GM18520 (cell line): ENCODE results near the gene NINJ1.
"Not testable (repeated sequence)": the region's sequence is repeated elsewhere in the genome, so short reads cannot be mapped to it uniquely, and the experiment has no call there.

ENCODE experiments used
- ATAC-seq: cut with Tn5 transposase; IDR thresholded peaks from one replicate; pipeline ENCODE4 v1.9.1; 2021; ENCODE audit not compliant: unreplicated experiment

Gene NINJ1

DNA sequence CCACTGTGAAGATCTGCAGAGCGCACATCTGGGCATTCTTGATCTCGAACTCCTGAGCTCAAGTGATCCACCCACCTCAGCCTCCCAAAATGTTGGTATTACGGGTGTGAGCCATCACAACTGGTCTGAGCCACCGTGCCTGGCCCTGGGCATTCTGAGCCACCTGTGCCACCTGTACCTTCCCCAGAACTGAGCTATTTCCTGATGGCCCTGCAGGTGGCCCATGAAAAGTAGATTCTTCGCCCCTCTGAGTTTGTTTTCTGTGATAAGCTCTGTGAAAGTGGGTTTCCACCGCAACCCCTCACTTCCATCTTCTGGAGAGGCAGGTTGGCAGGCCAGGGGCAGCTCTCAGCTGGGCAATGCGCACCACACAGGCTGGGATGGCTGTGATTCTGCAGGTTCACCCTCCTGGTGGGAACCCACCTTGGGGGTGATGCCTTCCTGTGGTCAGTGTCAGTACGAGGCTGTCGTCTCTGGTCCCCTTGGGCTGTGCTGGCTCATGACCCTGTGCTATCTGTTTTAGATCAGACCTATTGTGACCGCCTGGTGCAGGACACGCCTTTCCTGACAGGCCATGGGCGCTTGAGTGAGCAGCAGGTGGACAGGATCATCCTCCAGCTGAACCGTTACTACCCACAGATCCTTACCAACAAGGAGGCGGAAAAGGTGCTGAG is 26.8 kb downstream of the NINJ1 start:
- ATAC-seq: no peak

DNA sequence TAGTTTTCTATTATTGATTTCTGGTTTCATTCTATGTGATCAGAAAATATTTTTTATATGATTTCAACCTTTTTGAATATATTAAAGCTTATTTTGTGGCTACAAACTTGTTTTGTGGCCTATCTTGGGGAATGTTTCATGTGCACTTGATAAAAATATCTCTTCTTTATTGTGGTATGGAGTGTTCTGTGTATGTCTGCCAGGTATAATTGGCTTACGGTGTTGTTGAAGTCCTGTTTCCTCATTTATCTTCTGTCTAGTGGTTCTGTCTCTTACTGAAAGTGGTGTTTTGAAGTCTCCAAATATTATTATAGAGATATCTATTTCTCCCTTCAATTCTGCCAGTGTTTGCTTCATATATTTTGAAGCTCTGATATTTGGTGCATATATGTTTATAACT is 28.4 kb downstream of the NINJ1 start:
- ATAC-seq: no peak

DNA sequence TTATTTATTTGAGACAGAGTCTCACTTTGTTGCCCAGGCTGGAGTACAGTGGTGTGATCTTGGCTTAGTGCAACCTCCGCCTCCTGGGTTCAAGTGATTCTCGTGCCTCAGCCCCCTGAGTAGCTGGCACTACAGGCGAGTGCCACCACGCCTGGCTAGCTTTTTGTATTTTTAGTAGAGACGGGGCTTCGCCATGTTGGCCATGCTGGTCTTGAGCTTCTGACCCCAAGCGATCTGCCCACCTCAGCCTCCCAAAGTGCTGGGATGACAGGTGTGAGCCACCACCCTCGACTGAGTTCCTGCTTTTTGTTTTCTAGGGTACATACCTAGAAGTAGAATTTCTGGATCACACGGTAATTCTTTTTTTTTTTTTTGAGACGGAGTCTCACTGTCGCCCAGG is 33.0 kb downstream of the NINJ1 start:
- ATAC-seq: not testable (repeated sequence)

DNA sequence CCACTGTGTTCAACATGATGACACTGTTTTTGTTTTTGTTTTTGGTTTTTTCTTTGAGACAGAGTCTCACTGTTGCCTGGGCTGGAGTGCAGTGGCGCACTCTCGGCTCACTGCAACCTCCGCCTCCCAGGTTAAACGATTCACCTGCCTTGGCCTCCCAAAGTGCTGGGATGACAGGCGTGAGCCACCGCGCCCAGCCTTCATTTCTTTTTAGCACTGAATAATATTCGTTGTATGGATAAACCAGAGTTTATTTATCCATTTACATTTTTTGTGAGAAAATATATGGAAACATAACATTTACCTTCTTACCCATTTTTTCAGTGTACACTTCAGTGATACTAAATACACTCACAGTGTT is 33.8 kb downstream of the NINJ1 start:
- no peak for ATAC-seq

DNA sequence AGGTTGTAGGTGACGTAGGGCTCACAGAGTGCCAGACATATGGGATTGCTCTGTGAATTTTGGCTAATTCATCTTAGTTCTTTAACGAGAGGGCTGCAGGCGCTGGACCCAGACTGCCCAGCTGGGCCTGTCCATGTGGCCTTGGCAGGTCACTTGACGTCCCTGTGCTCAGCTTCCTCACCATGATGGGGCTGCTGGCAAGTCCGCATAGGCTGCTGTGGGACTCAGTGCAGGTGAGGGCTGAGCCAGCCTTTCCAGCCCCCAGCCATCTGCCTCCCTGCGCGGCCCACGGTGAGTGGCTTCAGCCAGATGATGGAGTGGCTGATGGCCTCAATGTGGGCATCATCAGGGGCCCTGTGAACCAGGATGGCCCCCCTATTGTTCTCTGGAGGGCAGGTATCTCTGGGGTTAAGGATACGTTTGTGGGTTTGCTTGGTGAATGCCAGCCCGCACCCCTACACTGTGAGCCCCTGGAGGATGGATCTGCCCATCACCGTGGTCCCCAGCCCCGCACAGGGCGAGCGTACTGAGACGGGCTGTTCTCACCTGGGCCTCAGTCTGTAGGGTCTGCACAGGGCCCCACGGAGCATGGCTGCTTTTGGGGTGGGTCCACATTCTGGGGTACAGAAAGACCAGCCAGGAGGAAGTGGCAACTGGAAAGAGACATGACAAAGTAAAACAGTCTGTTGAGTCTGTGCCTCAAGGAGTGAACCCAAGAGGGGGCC is 34.3 kb downstream of the NINJ1 start:
- ATAC-seq: no peak

DNA sequence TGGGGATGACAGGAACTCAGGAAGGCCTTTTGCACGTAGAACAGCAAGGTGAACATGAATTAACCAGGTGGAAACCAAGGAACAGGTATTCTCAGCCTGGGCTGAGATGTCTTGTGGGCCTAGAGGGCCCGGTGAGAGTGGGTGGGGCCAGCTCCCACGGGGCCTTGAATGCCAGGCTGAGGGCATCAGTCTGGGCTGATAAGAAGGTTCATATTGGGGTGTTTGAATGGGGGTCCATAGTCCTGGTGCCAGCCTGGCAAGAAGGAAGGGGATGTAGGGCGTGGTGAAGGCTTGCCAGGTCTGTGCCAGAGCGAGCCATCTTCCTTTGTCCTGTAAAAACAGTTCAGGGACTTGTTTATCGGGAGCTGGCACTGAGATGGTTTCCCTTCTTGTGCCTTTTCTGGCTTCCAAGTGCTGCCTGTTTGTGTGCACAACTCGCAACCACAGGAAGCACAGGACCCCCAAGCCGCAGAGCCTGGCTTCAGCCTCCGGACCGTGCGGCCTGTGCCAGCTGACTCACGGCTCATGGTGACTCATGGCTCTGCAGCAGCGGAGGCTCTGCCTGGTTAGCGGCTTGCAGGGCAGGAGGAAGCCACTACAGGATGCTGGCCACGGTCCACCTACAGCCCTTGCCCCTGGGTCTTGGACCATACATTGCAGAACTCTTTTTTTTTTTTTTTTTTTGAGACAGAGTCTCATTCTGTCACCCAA is 35.7 kb downstream of the NINJ1 start:
- ATAC-seq: no peak

DNA sequence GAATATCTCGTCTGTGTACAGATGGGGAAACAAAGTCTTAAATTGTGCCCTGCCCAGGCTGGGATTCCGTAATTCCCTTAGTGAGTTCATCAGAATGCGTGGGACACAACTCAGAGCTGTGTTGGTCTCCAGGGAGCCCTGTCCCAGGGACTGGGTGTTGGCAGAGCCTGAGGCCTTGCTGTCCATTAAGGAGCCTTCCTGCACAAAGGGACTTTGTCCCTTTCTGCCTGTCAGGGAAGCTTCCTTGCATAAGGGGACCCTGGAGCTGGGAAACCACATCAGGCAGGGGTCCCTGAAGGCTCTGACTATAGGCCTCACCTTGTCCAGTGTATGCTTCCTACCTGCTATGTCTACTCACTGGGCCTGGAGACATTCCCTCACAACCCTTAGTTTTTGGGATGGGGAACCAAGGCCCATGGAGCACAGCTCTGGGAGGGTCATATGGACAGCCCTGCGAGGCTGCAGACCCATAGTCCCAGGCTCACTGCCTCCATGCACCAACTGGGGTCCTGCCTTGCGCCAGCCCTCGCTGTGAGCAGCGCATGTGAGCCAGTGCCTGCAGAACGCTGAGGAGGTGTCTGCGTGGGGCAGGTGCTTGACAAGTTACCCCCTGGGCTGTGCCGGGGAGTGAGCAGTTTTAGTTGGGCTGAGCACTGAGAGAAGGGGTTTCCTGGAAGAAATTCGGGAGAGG is 36.4 kb downstream of the NINJ1 start:
- no peak for ATAC-seq

DNA sequence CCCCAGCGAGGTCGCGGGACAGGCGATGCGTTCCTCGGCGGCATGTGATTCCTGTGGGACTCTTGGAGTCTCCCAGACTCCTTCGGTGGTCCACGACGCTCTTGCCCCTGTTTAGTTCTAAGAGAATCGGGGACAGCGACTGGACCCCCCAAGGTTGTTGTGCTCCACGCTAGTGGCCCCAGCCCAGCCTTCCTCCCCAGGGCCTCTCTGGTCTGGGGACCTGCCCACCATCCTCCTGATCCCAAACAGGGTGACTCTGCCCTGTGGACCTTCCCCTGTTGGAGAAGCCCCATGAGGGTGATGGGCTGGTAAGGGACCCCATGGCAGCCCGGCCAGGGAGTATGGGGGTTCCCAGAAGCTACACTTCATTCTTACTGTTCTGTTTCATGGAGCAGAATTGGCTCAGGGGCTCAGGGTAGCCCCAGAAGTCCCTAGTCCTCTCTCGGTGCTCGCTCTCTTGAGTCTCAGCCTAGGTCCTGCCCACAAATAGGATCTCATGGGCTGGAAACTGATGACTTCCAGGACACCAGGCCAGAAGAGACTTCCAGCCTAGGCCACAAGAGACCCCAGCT is 37.2 kb downstream of the NINJ1 start:
- no peak for ATAC-seq

DNA sequence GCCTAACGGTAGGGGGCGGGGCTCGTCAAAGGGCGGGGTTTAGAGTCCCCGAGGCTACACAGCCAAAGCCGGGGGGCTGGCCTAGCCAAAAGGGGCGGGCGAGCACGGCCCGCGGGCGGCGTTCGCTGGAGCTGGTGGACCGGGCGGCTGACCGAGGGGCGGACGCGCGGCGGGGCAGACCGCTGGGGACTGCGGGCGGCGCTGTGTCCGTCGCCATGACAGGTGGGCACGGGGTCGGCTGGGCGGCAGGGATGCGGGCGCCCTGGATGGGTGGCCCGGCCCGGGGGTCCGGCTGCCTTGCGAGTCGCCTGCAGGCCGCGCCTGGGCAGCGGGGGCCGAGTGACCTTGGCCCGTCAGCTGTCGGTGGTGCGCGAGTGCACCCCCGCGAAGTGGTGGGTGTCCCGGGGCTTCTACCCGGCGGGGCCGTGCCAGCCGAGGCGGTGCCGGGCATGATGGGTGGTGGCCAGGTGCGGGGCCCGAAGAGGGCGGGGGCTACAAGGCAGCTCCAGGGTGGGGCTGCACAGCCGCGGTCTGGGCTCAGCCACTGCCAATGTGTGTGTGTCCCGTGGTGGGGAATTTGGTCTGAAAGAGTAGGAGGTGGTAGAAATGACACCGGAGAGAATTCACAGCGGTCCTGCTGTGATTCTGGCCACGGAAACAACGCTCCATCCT is 37.8 kb downstream of the NINJ1 start, which contains the start of gene CARD19:
Gene CARD19 (plus strand): TSS at position 87 of the 672 bp plus-strand sequence. CDS start 129 bp downstream, at position 216.
- ATAC-seq: peak; percentile 25

DNA sequence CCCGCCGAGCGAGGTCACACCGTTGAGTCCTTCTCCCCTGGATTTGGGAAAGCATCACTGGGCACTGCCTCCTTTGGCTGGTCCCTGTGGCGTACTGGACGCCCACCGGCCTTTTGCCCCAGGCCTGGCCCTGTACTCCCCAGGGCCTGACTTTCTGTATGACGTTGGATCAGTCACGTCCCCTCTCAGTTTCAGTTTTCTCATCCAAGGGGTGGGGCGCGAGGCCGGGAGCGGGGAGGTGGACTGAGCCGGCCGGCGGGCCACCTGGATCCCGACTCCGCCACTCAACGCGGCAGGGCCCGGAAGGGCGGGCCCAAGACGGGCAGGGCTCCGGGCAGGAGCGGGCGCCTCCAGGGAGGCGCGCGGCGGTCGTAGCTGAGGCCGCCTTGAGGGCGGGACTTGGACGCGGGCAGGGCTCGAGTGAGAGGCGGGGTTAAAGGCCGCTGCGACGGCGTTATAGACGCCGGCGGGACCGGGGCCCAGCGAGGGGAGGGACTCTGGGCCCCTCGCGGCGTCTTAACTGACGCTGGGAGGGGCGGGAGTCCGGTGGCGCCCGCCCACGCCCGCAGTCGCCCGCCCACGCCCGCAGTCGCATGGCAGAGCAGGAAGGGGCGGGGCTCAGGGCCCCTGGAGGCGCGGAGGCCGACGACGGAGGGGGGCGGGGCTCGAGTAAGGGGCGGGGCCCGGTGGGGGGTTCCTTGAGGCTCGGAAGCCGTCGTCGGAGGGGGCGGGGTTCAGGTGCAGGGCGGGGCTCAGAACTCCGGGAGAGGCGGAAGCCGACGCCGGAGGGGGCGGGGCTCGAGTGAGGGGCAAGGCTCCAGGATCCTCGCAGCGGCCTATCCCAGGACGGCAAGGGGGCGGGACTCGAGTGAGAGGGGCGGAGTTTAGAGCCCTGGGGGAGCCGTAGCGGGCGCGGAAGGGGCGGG is 38.6 kb downstream of the NINJ1 start:
- ATAC-seq: peak; percentile 66

DNA sequence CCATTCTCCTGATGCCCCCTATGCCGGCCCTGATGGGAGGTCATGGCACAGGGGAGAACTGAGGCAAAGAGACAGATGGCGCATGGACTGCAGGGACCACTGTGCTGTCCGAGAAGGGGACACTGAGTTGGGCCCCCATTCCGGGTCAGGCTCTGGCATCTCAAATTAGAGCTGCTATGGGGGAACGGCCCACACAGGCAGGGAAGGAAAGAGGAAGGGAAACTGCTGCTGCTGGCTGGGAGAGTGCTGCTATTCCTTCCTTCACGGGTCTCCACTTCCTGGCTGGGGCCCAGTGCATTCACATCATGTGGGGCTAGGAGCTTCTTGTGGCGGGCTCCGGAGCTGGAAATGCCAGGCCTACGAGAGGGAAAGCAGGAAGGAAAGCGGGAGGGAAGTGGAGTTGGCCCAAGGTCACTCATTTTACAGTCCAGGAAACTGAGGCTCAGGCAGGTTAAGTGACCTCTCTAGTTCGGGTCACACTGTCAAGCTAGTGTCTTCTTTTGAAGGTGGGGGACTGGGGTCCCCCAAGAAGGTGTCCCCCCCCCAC is 39.3 kb downstream of the NINJ1 start:
- ATAC-seq: no peak

DNA sequence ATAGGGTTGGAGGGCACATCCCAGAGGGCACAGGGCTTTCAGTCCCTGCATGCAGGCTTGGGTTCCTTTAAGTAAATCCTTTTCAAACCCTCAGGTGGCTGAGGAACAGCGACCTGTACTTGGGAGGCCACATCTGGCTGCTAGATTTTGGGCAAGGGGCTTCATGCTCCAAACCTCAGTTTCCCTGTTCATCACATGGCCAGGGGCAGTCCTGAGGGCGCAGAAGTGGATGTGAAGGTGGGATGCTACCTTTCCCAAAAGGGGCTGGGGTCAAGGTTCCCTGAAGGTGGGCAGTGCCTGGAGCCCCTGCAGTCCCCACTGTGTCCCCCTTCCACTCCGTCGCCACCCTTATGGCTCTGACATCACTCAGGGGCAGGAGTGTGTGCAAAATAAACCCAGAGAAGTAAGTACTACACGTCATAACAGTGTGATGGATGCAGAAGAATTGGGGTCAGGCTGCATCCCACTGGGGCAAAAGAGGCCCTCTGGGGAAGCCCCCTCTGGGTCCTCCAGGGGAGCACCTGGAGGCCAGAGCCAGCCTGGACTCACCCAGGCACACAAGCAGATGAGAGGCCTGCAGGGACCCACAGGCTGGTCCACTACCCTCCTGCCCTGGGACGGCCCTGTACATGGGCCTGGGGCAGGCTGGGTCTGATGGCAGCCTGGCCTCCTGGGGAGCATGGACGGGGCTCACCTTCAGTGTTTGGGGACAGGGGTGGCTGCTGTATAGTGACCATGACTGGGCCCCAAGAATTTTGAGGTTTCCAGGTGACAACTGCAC is 40.0 kb downstream of the NINJ1 start:
- ATAC-seq: no peak

DNA sequence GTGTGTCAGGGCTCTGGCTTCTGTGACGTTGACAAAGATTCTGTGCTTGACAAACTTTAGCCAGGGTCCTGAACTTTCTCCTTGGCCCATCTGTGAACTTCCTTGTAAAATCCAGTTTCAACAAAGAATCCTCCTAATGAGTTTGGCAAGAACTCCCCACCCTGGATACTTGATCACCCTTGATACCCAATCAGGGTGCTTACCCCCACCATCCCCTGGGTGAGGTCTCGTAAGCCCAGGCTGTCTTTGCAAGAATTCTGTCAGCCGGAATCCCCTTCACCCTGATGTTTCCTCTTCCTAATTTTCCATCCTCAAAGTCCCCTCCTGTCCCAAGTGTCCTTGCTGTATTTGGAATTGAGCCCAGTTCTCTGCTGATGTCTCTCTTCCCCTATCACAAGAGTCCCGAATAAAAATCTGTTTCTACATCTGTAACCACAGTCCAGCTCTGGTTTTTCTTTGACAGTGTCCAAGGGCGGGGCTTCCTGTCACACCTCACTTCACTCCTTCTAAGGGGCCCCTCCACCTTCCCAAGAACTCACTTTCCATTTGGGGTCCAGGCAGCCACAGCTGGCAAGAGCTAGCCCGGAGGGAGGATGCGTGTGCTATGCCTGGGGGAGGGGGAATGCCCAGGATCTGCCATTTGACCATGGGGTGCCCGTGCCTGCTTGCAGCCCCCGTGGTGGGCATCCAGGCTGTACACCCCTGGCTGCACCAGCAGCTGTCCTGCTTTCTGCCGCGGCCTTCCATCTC is 40.7 kb downstream of the NINJ1 start:
- no peak for ATAC-seq

DNA sequence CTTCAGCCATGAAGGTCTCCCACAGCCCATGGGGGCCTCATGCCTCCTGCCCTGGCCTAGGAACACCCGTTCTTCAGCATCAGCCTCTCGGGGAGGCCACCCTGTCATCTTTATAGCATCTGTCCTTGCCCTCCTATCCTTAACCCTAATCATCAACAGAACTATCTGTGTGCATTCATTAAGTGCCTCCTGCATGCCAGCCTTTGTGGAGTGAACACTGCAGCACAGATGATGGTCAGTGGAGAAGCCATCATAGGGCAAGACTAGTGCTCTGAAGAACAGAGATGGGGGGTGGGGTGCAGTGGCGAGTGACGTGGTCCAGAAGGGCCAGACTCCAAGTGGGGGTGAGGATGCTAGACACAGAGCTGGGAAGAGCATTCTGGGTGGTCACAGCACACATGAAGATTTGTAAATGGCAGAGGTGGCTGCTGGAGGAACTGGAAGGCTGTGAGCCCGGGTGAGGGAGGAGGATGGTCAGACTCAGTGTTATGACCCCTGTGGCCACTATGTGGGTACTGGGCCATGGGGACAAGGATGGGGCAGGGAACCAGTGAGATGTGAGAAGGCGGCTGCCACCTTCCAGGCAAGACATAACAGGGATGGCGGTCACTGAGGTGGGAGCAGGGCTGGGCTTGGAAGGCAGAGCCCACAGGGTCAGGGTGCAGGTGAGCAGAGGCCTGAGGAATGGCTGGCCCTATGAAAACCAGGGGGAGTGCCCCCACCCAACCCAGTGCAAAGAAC is 41.6 kb downstream of the NINJ1 start:
- no peak for ATAC-seq

DNA sequence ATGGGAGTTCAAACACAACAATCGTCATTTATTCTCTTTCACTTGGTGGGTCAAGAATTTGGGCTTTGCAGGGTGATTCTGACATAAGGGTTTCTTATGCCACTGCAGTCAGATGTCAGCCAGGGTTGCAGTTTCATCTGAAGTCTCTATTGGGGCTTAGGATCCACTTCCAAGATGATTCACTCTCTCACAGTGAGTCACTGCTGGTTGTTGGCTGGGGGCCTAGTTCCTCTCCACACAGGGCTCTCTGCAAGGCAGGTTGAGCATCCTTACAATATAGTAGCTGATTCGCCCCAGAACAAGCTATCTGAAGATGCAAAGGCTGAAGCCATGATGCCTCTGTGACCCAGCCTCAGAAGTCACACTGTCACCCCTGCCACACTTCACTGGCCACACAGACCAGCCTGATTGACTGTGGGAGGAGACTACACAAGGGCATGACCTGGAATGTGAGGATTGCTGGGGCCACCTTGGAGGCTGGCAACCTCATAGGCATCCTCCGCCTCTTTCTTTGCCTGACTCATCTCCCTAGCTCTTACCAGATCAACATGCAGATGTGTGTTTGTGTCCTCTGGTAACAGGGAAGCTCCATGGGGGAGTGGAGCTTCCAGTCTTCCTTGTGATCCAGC is 42.5 kb downstream of the NINJ1 start:
- ATAC-seq: no peak

DNA sequence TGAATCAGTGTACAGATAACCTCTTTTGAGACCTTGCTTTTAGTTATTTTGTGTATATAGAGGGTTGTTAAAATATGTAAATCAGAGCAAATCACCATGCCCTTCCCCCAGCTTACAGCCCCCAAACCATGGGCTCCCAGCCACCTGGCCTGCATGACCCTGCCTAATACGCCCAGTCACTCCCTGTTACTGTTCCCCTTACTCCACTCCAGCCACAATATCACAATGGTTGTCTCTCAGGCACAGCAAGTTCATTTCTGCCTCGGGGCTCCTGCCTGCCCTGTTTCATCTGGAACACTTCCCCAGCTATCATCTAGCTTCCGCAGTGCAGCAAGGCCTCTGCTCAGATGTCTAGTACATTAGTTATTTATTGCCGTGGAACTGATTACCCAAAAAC is 43.0 kb downstream of the NINJ1 start:
- no peak for ATAC-seq
